Epithelial cell of proximal tubule (primary cell): ENCODE measurements around the gene SLC24A3. TPM values are rescaled to one million over a fixed set of nuclear protein-coding genes. Genes with fewer than 3 reads are reported as not detected.

Experiments used
- DNase-seq: peaks from one replicate; pipeline ENCODE4 v3.0.0-alpha.2; 2011; ENCODE audit warnings: low read depth
- H3K4me3 ChIP-seq: 2 replicates; pipeline ENCODE4 v1.5.1; 2011; ENCODE audit warnings: low read depth, mild to moderate bottlenecking, low read length
- total RNA-seq: library from RNA; depleted of rRNA; stranded (reverse); fragments of >200 nt; gene quantifications from 2 replicates; pipeline ENCODE4 v1.2.3, GENCODE V29; 2015
- TF ChIP-seq, protein P1 (sequence below): conservative IDR thresholded peaks from 2 replicates; pipeline ENCODE4 v1.5.1; 2012; ENCODE audit warnings: low read depth, mild to moderate bottlenecking, low read length

SLC24A3 gene
- total RNA-seq, 1 donor from 2014 or later: not detected

DNA sequence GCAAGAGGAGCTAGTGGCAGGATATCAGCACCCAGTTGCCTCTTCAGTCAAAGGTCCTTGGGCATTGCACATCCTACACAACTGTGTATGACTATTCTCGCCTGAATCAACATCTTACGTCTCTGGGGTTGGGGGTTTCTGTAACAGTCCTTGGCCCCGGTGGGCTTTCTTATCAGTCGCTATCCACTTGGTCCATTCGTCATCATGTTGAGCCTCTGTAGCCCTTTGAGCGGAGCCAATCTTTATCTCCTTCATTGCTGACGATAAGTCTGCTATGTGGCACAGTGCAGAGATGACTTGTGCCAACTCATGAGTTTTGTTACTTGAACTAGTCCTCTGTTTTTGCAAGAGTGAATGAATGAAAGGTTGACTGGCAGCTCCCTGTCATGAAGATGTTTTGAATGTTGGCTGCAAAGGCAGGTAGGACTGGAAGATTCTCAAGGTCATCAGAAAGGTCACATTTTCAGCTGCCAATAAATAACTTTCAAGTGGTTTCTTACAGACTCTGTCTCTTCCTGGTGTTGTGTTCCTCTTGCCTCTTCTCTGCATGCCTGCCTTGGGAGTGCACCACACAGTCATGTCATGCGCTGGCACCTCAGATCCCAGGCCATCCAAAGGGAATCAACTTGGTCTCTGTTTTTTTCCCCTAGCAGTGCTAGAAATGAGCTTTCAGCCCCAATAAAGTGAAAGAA lies 238.9 kb downstream of the SLC24A3 start:
- DNase-seq: no peak
- TF ChIP-seq, protein P1, sequence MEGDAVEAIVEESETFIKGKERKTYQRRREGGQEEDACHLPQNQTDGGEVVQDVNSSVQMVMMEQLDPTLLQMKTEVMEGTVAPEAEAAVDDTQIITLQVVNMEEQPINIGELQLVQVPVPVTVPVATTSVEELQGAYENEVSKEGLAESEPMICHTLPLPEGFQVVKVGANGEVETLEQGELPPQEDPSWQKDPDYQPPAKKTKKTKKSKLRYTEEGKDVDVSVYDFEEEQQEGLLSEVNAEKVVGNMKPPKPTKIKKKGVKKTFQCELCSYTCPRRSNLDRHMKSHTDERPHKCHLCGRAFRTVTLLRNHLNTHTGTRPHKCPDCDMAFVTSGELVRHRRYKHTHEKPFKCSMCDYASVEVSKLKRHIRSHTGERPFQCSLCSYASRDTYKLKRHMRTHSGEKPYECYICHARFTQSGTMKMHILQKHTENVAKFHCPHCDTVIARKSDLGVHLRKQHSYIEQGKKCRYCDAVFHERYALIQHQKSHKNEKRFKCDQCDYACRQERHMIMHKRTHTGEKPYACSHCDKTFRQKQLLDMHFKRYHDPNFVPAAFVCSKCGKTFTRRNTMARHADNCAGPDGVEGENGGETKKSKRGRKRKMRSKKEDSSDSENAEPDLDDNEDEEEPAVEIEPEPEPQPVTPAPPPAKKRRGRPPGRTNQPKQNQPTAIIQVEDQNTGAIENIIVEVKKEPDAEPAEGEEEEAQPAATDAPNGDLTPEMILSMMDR: no peak
- no peak overlapping the region for H3K4me3 ChIP-seq

DNA sequence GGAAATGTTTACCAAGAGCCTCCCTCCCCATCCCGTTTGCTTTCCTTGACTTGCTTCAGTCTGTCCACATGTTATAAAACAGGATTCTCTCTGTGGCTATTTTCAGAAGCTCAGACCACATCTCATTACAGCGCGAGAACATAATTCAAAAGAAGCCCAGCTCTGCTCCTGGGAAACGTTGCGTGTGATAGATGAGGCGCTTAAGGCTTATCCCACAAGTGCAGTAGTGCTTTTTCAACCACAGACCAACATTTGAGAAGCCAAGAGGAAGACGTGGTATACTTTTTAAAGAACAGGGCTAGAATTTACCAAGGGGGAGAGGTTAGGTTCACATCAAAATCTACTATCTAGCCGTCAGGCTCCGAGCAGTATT lies 239.5 kb downstream of the SLC24A3 start:
- no peak overlapping the region for H3K4me3 ChIP-seq
- no peak for DNase-seq
- TF ChIP-seq, protein P1: no peak

DNA sequence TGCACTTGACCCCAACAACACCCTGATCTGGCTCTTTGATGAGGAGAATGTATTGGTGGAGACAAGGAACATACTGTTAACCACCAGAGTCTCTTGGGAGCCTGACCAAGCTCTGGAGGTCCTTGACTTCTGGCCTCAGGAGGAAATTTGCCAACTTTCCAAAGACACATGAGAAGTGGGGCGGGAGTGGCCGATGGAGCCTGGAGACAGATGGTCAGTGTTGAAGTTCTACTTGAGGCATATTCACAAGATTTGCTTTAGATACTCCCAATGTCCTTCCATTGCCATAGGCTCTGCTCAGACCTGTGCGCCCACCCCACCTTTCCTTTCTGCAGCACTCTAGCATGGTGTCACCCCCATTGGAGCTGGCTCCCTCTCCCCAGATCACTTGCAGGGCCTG lies 241.0 kb downstream of the SLC24A3 start:
- DNase-seq: no peak
- TF ChIP-seq, protein P1: no peak
- H3K4me3 ChIP-seq: no peak overlapping the region

DNA sequence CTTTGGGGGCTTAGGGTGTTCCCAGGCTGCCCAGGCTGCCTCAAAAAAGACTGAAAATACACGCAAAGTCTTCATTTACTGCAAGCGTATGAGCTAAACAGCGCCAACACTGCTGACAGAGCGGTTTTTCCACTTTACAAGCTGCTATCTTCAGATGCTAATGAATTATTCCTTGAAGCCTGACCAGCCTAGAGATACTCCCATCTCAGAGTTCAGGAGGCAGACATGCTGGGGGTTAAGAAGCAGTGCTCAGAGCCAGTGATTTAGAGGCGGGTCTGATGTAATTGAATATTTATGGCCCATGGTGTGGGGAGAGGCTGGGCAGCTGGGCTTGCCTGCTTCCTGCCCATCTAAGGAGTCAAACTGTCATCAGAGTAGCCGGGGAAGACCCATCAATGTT lies 241.4 kb downstream of the SLC24A3 start:
- DNase-seq: no peak
- TF ChIP-seq, protein P1: no peak
- no peak overlapping the region for H3K4me3 ChIP-seq

DNA sequence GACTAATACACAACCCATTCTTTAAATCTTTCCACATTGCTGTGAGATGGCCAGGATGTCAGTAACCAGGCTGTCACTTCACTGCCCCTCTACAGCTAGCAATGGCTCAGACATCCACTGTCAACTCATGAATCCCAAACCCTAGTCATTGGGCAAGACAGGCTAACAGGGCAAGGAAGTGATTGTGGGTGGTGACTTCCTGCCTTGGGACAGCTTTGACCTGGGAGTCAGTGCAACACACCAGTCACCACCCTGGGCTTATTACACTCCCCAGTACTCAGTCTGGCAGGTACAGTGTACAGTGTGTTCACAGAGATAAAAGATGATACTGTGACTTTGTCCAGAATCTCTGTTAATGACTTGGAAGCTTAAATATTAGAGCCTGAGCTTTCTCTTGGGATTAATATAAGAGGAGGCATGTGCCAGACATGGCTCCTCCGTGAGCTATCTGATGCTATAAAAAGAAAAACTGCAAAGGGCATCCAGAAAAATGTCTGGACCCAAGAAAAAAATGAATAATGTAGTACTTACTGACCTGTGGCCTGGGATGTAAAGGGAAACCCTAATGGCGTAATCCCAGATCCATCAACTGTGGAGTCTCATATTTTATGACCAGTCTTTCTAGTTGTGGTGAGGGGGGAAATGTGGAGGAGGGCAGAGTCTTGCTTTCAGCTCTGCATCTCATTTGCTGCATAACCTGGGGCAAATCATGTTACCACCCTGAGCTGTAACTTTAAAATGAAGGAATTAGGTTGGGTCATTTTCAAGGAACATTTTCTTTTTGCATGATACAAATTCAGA lies 244.4 kb downstream of the SLC24A3 start:
- H3K4me3 ChIP-seq: no peak overlapping the region
- DNase-seq: no peak
- TF ChIP-seq, protein P1: no peak

DNA sequence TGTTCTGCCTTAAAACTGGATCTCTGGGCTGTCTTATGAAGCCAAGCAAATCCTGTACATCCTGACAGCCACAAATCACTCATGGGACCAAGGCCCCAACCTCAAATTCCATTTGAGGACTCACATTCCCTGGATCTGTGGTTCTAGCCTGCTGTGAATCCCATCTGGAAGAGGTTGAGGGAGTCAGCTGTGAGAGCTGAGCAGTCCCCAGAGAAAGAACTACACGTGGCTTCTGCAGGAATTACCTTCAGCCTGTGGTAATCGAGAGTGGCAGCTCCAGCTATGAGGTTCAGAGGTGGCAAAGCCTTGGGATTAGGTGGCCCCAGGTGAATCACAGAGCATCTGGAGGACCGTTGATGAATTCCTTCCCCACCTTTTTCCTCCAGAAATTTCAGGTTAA lies 245.2 kb downstream of the SLC24A3 start:
- TF ChIP-seq, protein P1: no peak
- no peak overlapping the region for H3K4me3 ChIP-seq
- no peak for DNase-seq

DNA sequence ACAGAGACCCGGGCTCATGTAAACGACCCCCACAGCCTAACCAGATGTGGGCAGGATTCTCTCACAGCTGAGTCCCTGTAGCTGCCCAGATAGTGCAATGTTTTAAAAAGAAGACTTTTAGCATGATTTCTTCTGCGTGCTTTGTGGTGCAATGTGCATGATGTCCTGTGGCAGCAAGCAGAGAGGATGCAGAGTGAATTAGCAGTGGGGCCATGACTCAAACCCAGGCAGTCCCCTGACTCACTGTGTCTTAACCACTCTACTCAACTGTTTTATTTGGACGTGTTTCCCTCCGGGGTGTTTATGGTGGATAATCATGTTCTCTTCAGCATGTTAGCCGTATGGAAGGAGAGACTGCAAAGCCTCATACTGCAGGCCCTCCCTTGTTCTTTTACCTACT lies 247.9 kb downstream of the SLC24A3 start:
- TF ChIP-seq, protein P1: no peak
- no peak for DNase-seq
- no peak overlapping the region for H3K4me3 ChIP-seq
